Tongue (tissue), 2 donors: ENCODE results near the gene ARSI. TPM values are rescaled to one million over a fixed set of nuclear protein-coding genes. Genes with fewer than 3 reads are reported as not detected.

Experiments
- DNase-seq: peaks from one replicate; pipeline ENCODE4 v3.0.0-alpha.2; 2015
- total RNA-seq: library from RNA; depleted of rRNA; stranded (reverse); fragments of >200 nt; gene quantifications from one replicate; pipeline ENCODE4 v1.2.3, GENCODE V29; 2014

Gene ARSI
- total RNA-seq: 18.9 TPM

GRCh38 chr5:150302301-150303069, at the start of gene ARSI:
Gene ARSI (minus strand): TSS chr5:150302905. CDS start chr5:150302373, 532 bp downstream.
- peak; percentile 92 for DNase-seq

GRCh38 chr5:150350524-150351344, 48.0 kb upstream of the ARSI start:
- peak; percentile 70 for DNase-seq

GRCh38 chr5:150349681-150350275, 47.1 kb upstream of the ARSI start:
- no peak for DNase-seq

- no peak for DNase-seq
Measured at GRCh38 chr5:150347451-150347850, 44.7 kb upstream of the ARSI start.

- DNase-seq: no peak
Measured at GRCh38 chr5:150347003-150347402, 44.3 kb upstream of the ARSI start.

- no peak for DNase-seq
Measured at GRCh38 chr5:150346592-150346991, 43.9 kb upstream of the ARSI start.

- peak; percentile 34 for DNase-seq
Measured at GRCh38 chr5:150345716-150346115, 43.0 kb upstream of the ARSI start.

- DNase-seq: no peak
Measured at GRCh38 chr5:150343994-150344631, 41.4 kb upstream of the ARSI start.

GRCh38 chr5:150342583-150342982, 39.9 kb upstream of the ARSI start:
- no peak for DNase-seq

GRCh38 chr5:150341989-150342388, 39.3 kb upstream of the ARSI start:
- DNase-seq: no peak

- DNase-seq: no peak
Measured at GRCh38 chr5:150341331-150341730, 38.6 kb upstream of the ARSI start.

GRCh38 chr5:150340614-150341255, 38.0 kb upstream of the ARSI start:
- no peak for DNase-seq

GRCh38 chr5:150339841-150340240, 37.1 kb upstream of the ARSI start:
- no peak for DNase-seq

- peak; percentile 83 for DNase-seq
Measured at GRCh38 chr5:150339165-150339564, 36.5 kb upstream of the ARSI start.

- no peak for DNase-seq
Measured at GRCh38 chr5:150338546-150338945, 35.8 kb upstream of the ARSI start.

GRCh38 chr5:150335778-150336177, 33.1 kb upstream of the ARSI start:
- peak; percentile 14 for DNase-seq

- DNase-seq: no peak
Measured at GRCh38 chr5:150333400-150333799, 30.7 kb upstream of the ARSI start.

GRCh38 chr5:150329881-150330876, 27.5 kb upstream of the ARSI start:
- DNase-seq: no peak

- no peak for DNase-seq
Measured at GRCh38 chr5:150329038-150329437, 26.3 kb upstream of the ARSI start.

- DNase-seq: no peak
Measured at GRCh38 chr5:150328515-150328914, 25.8 kb upstream of the ARSI start.

- DNase-seq: no peak
Measured at GRCh38 chr5:150327139-150327538, 24.4 kb upstream of the ARSI start.
